HepG2 (cell line): ENCODE results near the gene COQ9. TPM values are rescaled to one million over a fixed set of nuclear protein-coding genes. Genes with fewer than 3 reads are reported as not detected.

ENCODE experiments used
- ATAC-seq: fragments of 200-7000 bp; cut with Tn5 transposase; 3 replicates; pipeline ENCODE4 v1.9.1; 2020; ENCODE audit warnings: mild to moderate bottlenecking, moderate library complexity
- BruUV-seq: library from RNA; stranded (reverse); fragments of 400-500 nt; replicated peaks from 2 replicates; lab custom pipeline; 2021; lab: Mats Ljungman, UMichigan
- CTCF ChIA-PET: fragments of 300-600 bp; formaldehyde crosslinking; extraction: SDS; loops from one replicate; lab custom pipeline; 2021; ENCODE audit warnings: low total read pairs, inconsistent platforms, low intra/inter-chr PET ratio; lab: Yijun Ruan, JAX
- POLR2A ChIA-PET: fragments of 350-600 bp; sonication (Branson Sonifier 250); formaldehyde crosslinking; loops from one replicate; lab custom pipeline; 2020; ENCODE audit warnings: antibody characterized with exemption, inconsistent platforms; lab: Yijun Ruan, JAX
- DNase-seq: peaks from one replicate; pipeline ENCODE4 v3.0.0-alpha.2; 2015; ENCODE audit warnings: low spot score
- FAIRE-seq: peaks from 3 replicates; lab custom pipeline; 2011; peaks lifted over from hg19 to GRCh38; lab: Jason Lieb, UNC
- H2AFZ ChIP-seq: one replicate; pipeline ENCODE4 v1.6.1; 2011; ENCODE audit warnings: low read length, inconsistent platforms
- H3K27ac ChIP-seq: fragments of 300-600 bp; 3 replicates; pipeline ENCODE4 v1.8.0; 2011; ENCODE audit warnings: mixed run types, mild to moderate bottlenecking, mixed read lengths, low read length, inconsistent platforms; ENCODE audit not compliant: insufficient read depth; ENCODE audit errors: extremely low read length
- H3K27me3 ChIP-seq, 2 experiments: fragments of 200-600 bp in 1 of 2; 2 replicates in 1 of 2; 3 replicates in 1 of 2; pipeline versions ENCODE4 v1.6.0 to v1.8.0; 2011; ENCODE audit warnings: low read length in 2 of 2, mild to moderate bottlenecking in 2 of 2, moderate library complexity in 2 of 2, inconsistent platforms in 1 of 2; ENCODE audit not compliant: insufficient read depth in 2 of 2, control insufficient read depth in 1 of 2
- H3K36me3 ChIP-seq, 2 experiments: fragments of 200-600 bp in 1 of 2; replicated peaks in 1 of 2; 2 replicates in 1 of 2; 3 replicates in 1 of 2; pipeline versions ENCODE4 v1.5.1 to v1.8.0; 2011; ENCODE audit warnings: low read length in 2 of 2, inconsistent platforms in 1 of 2; ENCODE audit not compliant: insufficient read depth in 2 of 2, control insufficient read depth in 1 of 2
- H3K4me1 ChIP-seq: 2 replicates; pipeline ENCODE4 v1.5.1; 2012; ENCODE audit warnings: low read length, inconsistent platforms; ENCODE audit not compliant: insufficient read depth
- H3K4me2 ChIP-seq: 2 replicates; pipeline ENCODE4 v1.6.0; 2011; ENCODE audit warnings: low read depth, low read length, inconsistent platforms
- H3K4me3 ChIP-seq, 3 experiments: fragments of 200-600 bp in 1 of 3; sonication (generic), shearing (Covaris generic) in 1 of 3; replicated peaks in 1 of 3; 2 replicates each; pipeline ENCODE4 v1.5.1; 2011 to 2016; ENCODE audit warnings: low read length in 3 of 3, inconsistent platforms in 2 of 3, low read depth in 2 of 3, mild to moderate bottlenecking in 2 of 3, control low read depth in 1 of 3, mixed read lengths in 1 of 3; ENCODE audit not compliant: insufficient read depth in 1 of 3
- H3K79me2 ChIP-seq: one replicate; pipeline ENCODE4 v1.6.1; 2011; ENCODE audit warnings: low read length, inconsistent platforms; ENCODE audit not compliant: insufficient read depth
- H3K9ac ChIP-seq: 2 replicates; pipeline ENCODE4 v1.6.0; 2011; ENCODE audit warnings: mild to moderate bottlenecking, low read depth, low read length, inconsistent platforms; ENCODE audit not compliant: insufficient read depth
- H3K9me3 ChIP-seq: 2 replicates; pipeline ENCODE4 v1.5.1; 2012; ENCODE audit warnings: mild to moderate bottlenecking, low read length
- H4K20me1 ChIP-seq: 2 replicates; pipeline ENCODE4 v1.6.0; 2011; ENCODE audit warnings: inconsistent platforms, mild to moderate bottlenecking, low read length, moderate library complexity; ENCODE audit not compliant: insufficient read depth
- GTF3A ChIP-seq: sonication (generic); formaldehyde crosslinking; conservative IDR thresholded peaks from 2 replicates; pipeline ENCODE4 v1.4.0; 2020; ENCODE audit warnings: mild to moderate bottlenecking, missing genetic modification reagents
- ZNF883 ChIP-seq: sonication (generic); formaldehyde crosslinking; IDR thresholded peaks from 2 replicates; pipeline ENCODE4 v1.5.1; 2020; ENCODE audit warnings: mild to moderate bottlenecking, missing genetic modification reagents; ENCODE audit errors: not compliant biosample characterization
- WGBS: methylation state at CpG from one replicate; pipeline ENCODE4 v1.1.6; 2017; ENCODE audit warnings: low lambda C conversion rate; 5-methylcytosine and 5-hydroxymethylcytosine counted together
- in situ Hi-C: cut with HindIII; loops from 2 replicates; pipeline ENCODE4 v1.10.0; 2017; ENCODE audit warnings: low pct_unique_long_range_greater_than_20kb; ENCODE audit not compliant: extremely low pct_ligation_motif_present
- intact Hi-C: fragments of 100-400 bp; cut with micrococcal nuclease; formaldehyde crosslinking; loops from one replicate; pipeline ENCODE4 v1.10.0; 2022; ENCODE audit not compliant: unreplicated experiment
- polyA plus RNA-seq, 8 experiments: library from polyadenylated mRNA; depleted of rRNA in 3 of 8; stranded (reverse) in 7 of 8; unstranded in 1 of 8; fragments of >200 nt; fragmentation: Illumina TruSeq in 4 of 8; extraction: Trizol in 4 of 8; gene quantifications; 2 replicates each; pipeline versions ENCODE4 v1.2.1 to v1.2.3, GENCODE V29; 2011 to 2016; ENCODE audit warnings: low read depth in 4 of 8, missing spikeins in 1 of 8, mixed read lengths in 1 of 8; ENCODE audit not compliant: insufficient read depth in 1 of 8
- total RNA-seq, 5 experiments: library from RNA; depleted of rRNA; stranded (reverse); fragments of >200 nt; fragmentation: Illumina TruSeq; extraction: Trizol; gene quantifications; 2 replicates each; pipeline ENCODE4 v1.2.3, GENCODE V29; 2016; ENCODE audit warnings: low read depth in 1 of 5
- TF ChIP-seq, protein P1 (sequence below): sonication (generic); formaldehyde crosslinking; IDR thresholded peaks from 2 replicates; pipeline ENCODE4 v1.8.1; 2023; ENCODE audit warnings: mild to moderate bottlenecking, inconsistent platforms, moderate library complexity, missing genetic modification reagents, borderline replicate concordance
- TF ChIP-seq, protein P2 (sequence below): sonication (generic); formaldehyde crosslinking; IDR thresholded peaks from 2 replicates; pipeline ENCODE4 v1.4.0; 2020; ENCODE audit warnings: mild to moderate bottlenecking, missing genetic modification reagents, borderline replicate concordance

The COQ9 gene
- total and polyA plus RNA-seq, 2 of the 13 experiments (the other 11 are each of a cell fraction or from before 2014, with no cell fraction given) = 57.5 to 108 TPM

DNA sequence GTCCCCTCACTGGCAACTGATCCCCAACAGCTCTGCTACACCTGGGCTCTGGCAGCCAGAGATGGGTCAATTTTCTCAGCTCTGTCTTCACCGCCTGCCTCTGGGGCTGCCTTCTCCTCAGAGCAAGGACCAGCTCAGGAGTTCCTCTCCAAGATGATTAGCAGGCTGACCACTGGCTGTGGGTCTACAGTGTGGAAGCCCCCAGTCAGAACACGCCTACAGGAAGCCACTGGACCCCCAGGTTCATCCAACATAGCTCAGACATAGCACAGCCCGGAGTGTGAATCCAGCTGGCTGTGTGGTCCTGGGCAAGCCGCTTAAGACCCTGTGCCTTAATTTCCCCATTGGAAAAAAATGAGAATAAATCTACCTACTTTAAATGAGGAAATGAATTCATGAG lies 34.1 kb downstream of the COQ9 start:
- no peak overlapping the region for H3K4me3 ChIP-seq
- intact Hi-C loops (no loop called here), in situ Hi-C loops (no loop called here)
- no peak overlapping the region; the same call in 1 of the 2 replicates for H3K9ac ChIP-seq
- CTCF ChIA-PET = no interaction called here
- BruUV-seq = no TSS peak
- no peaks in the 10 kb centered on the region; a peak in 1 of 5 replicates for H3K36me3 ChIP-seq
- no peak for DNase-seq
- H3K4me1 ChIP-seq = peaks cover 92% of the 10 kb centered on the region
- H3K27me3 ChIP-seq = no peaks in the 10 kb centered on the region
- TF ChIP-seq GTF3A (0 out of 2 replicates have a peak, but pooled peaks have one; percentile 27), ZNF883 (peak; percentile 21)
- TF ChIP-seq, protein P1, sequence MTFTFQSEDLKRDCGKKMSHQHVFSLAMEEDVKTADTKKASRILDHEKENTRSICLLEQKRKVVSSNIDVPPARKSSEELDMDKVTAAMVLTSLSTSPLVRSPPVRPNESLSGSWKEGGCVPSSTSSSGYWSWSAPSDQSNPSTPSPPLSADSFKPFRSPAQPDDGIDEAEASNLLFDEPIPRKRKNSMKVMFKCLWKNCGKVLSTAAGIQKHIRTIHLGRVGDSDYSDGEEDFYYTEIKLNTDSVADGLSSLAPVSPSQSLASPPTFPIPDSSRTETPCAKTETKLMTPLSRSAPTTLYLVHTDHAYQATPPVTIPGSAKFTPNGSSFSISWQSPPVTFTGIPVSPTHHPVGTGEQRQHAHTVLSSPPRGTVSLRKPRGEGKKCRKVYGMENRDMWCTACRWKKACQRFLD = 0 out of 2 replicates have a peak, but pooled peaks have one; percentile 9
- TF ChIP-seq, protein P2, sequence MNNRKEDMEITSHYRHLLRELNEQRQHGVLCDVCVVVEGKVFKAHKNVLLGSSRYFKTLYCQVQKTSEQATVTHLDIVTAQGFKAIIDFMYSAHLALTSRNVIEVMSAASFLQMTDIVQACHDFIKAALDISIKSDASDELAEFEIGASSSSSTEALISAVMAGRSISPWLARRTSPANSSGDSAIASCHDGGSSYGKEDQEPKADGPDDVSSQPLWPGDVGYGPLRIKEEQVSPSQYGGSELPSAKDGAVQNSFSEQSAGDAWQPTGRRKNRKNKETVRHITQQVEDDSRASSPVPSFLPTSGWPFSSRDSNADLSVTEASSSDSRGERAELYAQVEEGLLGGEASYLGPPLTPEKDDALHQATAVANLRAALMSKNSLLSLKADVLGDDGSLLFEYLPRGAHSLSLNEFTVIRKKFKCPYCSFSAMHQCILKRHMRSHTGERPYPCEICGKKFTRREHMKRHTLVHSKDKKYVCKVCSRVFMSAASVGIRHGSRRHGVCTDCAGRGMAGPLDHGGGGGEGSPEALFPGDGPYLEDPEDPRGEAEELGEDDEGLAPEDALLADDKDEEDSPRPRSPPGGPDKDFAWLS (CRISPR knock-in tag) = no peak
- no peak for FAIRE-seq
- no peak overlapping the region for H3K4me2 ChIP-seq
- WGBS = 93% methylated on average over 4 of the region's 4 CpGs
- H2AFZ ChIP-seq = no peak overlapping the region
- peaks cover 4% of the 10 kb centered on the region; the same call in 1 of the 2 replicates for H4K20me1 ChIP-seq
- no peak for ATAC-seq
- no peaks in the 10 kb centered on the region for H3K9me3 ChIP-seq
- peak overlapping the region; percentile 79 for H3K27ac ChIP-seq
- peaks cover 40% of the 10 kb centered on the region for H3K79me2 ChIP-seq
- POLR2A ChIA-PET = interaction anchor here (4.6 to 5.6 kb wide), 2 partner anchors 9 to 34 kb away, joined by 55 to 147 read pairs; partner anchors contain the start of genes CIAPIN1 and COQ9
